NCI-H128 (cell line): ENCODE results near the gene ADAM23.

Source experiments
- DNase-seq: peaks from one replicate; lab custom pipeline; 2025; ENCODE audit not compliant: unreplicated experiment; lab: John Stamatoyannopoulos, UW

Gene ADAM23

GRCh38 chr2:206438196-206438724 is 5.1 kb upstream of the ADAM23 start:
- DNase-seq: no peak

GRCh38 chr2:206442474-206442832 is 879 bp upstream of the ADAM23 start:
- DNase-seq: no peak

DNA sequence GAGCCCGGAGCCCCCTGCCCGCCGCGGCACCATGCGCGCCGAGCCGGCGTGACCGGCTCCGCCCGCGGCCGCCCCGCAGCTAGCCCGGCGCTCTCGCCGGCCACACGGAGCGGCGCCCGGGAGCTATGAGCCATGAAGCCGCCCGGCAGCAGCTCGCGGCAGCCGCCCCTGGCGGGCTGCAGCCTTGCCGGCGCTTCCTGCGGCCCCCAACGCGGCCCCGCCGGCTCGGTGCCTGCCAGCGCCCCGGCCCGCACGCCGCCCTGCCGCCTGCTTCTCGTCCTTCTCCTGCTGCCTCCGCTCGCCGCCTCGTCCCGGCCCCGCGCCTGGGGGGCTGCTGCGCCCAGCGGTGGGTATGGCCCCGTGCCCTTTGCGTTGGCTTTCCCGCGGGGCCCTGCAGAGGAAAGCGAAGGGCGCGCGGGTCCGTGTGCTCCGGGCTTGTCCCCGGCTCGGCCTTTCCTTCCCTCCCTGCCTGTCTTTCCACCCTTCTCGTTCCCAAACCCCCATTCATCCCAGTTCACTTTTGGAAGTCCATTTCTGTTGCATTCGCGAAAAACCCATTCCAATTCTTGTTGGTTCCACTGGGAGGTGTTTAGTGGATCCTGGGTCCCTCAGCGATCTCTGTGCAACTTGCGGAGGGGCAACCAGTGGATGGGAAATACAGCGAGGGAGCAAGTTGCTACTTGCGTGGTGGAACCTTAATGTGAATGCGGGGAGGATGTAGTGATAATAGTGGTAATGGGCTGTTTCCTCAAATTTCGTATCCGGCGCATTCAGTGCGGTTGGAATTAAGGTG is 599 bp downstream of the ADAM23 start:
- no peak for DNase-seq

- no peak for DNase-seq
Observed at GRCh38 chr2:206445948-206446347, 2.6 kb downstream of the ADAM23 start.

DNA sequence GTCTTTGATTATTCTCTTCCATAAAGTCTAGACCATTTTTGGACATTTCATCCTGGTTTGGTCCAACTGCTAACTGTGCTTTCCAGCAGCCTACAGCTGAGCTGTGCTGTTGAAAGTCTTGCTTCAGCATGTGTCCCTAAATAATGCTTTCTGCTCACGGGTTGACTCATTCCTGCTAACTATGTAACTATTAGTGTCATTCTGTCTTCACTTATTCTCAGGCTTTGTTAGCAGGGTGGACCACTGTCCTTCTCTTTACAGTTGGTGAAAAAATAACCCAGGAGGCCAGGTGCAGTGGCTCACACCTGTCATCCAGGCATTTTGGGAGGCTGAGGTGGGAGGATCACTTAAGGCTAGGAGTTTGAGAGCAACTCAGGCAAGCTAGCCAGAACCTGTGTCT is 8.9 kb downstream of the ADAM23 start:
- no peak for DNase-seq

GRCh38 chr2:206452750-206453149 is 9.4 kb downstream of the ADAM23 start:
- DNase-seq: no peak

- DNase-seq: no peak
Observed at GRCh38 chr2:206456078-206456754, 12.9 kb downstream of the ADAM23 start.

DNA sequence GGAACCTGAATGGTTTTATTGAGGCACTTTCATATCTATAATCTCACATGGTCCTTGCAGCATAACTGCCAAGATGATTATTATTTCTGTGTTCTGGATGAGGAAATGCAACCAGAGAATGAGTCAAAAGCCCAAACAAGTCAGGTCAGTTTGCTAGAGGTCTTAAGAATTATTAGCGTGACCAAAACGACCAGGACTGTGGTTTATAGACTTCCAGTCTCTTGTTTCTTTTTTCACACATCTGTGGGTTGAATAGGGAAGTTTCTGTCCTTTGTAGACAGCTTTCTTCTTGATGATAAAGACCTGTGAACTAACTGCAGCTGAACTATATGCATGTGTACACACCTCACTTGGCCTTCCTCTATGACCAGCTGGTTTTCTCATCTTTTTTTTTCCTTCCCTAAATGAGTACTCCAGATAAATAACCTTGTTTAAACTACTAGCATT is 13.9 kb downstream of the ADAM23 start:
- DNase-seq: no peak

DNA sequence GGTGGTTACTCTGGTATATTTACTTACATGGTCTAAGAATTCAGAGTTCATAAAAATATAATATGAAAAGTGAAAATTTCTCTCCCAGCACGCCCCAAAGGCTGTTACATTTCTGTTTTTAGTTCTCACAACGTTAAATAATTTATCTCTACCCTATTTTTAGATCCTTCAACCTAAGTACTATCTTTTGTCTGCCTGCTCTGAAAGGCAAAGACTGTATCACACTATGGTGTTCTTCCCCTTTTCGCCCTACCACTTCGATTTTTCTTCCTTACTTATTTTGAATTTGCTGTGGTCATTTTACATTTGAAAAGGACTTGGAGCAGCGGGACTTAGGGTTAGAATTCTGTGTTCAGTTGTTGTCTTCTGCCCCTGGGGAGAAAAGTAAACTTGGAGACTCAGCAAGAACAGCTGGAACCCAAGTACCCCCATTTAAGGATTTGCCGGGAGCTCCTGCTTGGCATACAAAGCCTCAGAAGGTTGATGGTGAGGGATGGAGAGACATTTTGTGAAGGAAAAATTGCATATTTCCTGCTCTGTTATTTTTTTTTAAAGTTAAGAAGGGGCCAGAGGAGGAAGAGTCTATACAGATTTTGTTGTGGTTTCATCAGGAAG is 19.0 kb downstream of the ADAM23 start:
- no peak for DNase-seq

GRCh38 chr2:206463685-206464084 is 20.4 kb downstream of the ADAM23 start:
- DNase-seq: no peak

GRCh38 chr2:206464597-206464996 is 21.3 kb downstream of the ADAM23 start:
- no peak for DNase-seq

DNA sequence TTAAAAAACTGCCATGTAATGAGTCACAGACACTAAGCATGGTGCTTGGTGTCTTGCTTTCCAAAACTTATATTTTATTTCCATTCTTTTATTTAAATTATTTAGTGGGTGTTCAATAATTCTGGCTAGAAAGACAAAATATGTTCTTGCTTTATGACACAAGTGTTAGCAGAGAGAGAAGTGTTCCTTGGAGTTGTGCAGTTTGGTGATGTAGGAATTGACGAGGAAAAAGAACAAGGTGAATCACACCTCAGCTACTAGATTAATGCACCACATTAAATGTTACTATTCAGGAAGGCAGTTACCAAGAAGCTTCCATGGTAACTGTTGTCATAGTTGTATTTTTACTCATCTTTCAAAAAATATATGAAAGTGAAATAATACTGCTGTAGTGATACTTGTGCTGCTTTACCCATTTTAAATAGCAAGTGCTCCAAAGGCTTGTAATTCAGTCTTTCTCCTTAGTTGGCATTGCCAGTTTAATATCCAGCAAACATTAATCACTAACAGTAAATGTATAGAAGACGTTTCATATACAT is 28.3 kb downstream of the ADAM23 start:
- no peak for DNase-seq

- DNase-seq: no peak
Observed at GRCh38 chr2:206472094-206472493, 28.8 kb downstream of the ADAM23 start.

- no peak for DNase-seq
Observed at GRCh38 chr2:206474099-206474498, 30.8 kb downstream of the ADAM23 start.

DNA sequence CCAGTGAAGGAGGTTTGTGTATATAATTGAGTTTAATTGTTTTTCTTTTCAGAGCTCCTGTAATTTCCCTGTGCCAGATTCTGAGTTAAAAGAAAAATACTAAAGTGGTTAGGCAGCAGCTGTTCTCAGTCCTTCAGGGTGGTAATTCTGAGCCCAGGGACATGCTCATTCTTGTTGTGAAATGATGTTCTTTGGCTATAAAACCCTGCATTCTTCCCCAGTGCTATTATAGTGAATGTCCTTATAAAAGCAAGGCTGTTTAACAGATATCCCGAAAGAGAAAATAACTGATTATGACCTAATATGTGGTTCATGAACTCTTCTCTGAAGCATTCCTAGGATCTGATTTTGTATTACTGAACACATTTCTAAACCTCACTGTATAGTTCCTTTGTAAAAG is 34.0 kb downstream of the ADAM23 start:
- no peak for DNase-seq

DNA sequence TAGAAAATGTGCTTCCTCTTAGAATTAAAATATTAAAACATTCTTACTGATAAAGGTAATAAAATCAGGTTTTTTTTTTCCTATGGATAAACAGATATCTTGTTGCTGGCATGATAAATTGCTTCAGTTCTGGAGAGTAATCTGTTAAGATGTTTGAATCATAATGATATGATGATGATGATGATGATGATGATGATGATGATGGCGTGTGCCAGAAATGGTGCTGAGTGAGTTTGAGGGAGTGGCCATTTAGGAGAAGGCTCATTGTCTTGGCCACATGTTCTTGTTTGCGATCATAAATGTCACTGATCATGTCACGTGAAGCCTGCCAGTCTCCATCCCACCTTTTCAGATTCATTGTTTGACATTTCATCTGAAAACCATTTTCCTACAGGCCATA is 35.0 kb downstream of the ADAM23 start:
- DNase-seq: no peak

- no peak for DNase-seq
Observed at GRCh38 chr2:206480161-206480560, 36.8 kb downstream of the ADAM23 start.

DNA sequence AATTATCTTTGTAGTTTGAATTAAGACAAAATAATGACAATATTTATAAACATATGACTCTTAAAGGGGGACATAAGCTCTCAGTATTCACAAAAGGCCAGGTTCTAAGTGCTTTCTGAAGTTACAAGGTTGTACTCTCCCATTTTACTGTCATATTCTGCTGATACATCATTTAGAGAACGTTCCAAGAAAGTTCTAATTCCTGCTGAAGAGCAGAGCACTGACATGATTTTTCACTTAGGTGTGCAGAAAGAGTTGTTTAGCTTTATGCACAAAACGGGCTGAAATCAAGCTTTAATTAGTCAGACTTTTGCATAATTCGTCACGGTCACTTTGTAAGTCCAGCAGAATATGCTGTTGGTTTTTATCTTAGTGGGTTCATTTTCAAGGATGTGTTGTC is 37.3 kb downstream of the ADAM23 start:
- no peak for DNase-seq

DNA sequence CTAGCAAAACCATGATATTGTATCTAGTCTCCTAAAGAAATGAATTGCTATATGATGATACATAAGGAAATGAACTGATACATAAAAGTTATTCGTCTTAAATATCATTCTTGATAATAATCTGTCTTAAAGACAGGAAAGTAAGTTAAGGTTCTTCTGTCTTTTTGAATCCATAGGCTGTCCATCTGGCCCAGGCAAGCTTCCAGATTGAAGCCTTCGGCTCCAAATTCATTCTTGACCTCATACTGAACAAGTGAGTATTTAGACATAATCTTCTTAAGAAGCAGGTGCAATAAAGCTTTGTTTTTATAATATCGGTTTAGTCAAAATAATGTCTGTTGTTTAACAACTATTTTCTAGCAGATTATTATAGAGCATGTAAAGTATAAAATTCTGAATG is 37.7 kb downstream of the ADAM23 start:
- DNase-seq: no peak

GRCh38 chr2:206482123-206482522 is 38.8 kb downstream of the ADAM23 start:
- DNase-seq: no peak

DNA sequence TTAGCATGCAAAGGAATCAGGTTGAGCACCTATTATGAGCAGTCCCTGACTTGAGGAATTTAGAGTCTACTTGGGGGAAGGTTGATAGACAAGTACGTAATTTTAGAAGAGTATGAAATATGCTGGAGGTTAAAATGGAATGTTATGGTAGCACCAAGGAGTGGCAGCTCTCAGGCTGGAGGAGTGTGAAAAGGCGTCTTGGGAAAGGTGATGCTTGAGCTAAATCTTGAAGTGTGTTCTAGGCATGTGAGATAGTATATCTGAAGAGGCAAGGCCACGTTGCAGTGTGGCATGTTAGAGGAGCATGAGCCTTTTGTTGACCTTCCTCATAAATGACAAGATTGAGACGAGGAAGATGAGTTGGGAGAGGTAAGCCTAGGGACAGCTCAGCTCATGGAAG is 39.3 kb downstream of the ADAM23 start:
- no peak for DNase-seq

DNA sequence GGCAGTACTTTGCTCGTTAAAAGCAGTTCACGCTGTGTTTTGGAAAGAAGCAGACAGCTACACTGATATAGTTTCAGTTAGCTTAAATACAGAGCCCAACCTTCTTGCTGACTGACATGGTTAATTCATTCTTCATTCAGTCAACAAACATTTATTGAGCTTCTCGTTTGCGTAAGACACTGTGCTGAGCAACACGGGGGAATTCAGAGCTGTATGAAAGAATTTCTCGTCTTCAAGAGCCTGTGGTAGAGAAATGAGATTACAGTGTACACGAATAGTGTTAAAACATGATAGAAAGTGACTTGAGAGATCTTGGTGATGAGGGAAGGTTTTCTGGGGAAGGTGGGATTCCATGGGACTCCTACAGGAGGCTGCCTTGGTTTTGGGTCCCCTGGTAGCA is 44.7 kb downstream of the ADAM23 start:
- DNase-seq: no peak
